LHCN-M2 (cell line): ENCODE measurements around the gene EIF6. TPM values are rescaled to one million over a fixed set of nuclear protein-coding genes. Genes with fewer than 3 reads are reported as not detected.
"Not testable (repeated sequence)": the region's sequence is repeated elsewhere in the genome, so short reads cannot be mapped to it uniquely, and the experiment has no call there.

Experiments used
- DNase-seq: peaks from one replicate; pipeline ENCODE4 v3.0.0-alpha.2; 2012; ENCODE audit warnings: low read depth
- total RNA-seq: library from RNA; depleted of rRNA; stranded (reverse); fragments of >200 nt; gene quantifications from 2 replicates; pipeline ENCODE4 v1.2.3, GENCODE V29; 2014

Gene EIF6
- total RNA-seq, 1 experiment from 2014 or later = 265 TPM

- DNase-seq = no peak
Measured at GRCh38 chr20:35260426-35260825, 24.1 kb downstream of the EIF6 start.

GRCh38 chr20:35257175-35257909, 27.2 kb downstream of the EIF6 start:
- DNase-seq = no peak

- no peak for DNase-seq
Measured at GRCh38 chr20:35254448-35254999, 30.0 kb downstream of the EIF6 start.

GRCh38 chr20:35253010-35253409, 31.6 kb downstream of the EIF6 start:
- DNase-seq = no peak

GRCh38 chr20:35252598-35252997, 32.0 kb downstream of the EIF6 start:
- DNase-seq = not testable (repeated sequence)

GRCh38 chr20:35252037-35252461, 32.5 kb downstream of the EIF6 start:
- DNase-seq = no peak

- no peak for DNase-seq
Measured at GRCh38 chr20:35251613-35251940, 33.0 kb downstream of the EIF6 start.

GRCh38 chr20:35248641-35249475, 35.7 kb downstream of the EIF6 start:
- no peak for DNase-seq

GRCh38 chr20:35246723-35247122, 37.8 kb downstream of the EIF6 start:
- DNase-seq = no peak

GRCh38 chr20:35243986-35244385, 40.6 kb downstream of the EIF6 start:
- DNase-seq = no peak

- DNase-seq = no peak
Measured at GRCh38 chr20:35243317-35243716, 41.3 kb downstream of the EIF6 start.

GRCh38 chr20:35240811-35241293, 43.7 kb downstream of the EIF6 start:
- DNase-seq = no peak

GRCh38 chr20:35240083-35240810, 44.3 kb downstream of the EIF6 start:
- DNase-seq = no peak

GRCh38 chr20:35238735-35239134, 45.8 kb downstream of the EIF6 start:
- no peak for DNase-seq

- no peak for DNase-seq
Measured at GRCh38 chr20:35238170-35238569, 46.4 kb downstream of the EIF6 start.

GRCh38 chr20:35237486-35237885, 47.1 kb downstream of the EIF6 start:
- no peak for DNase-seq

- no peak for DNase-seq
Measured at GRCh38 chr20:35235881-35236280, 48.7 kb downstream of the EIF6 start.

- no peak for DNase-seq
Measured at GRCh38 chr20:35232575-35232974, 52.0 kb downstream of the EIF6 start.
